M059J (cell line): ENCODE data around the gene FUT4. TPM values are rescaled to one million over a fixed set of nuclear protein-coding genes. Genes with fewer than 3 reads are reported as not detected.
"Not testable (repeated sequence)": the region's sequence is repeated elsewhere in the genome, so short reads cannot be mapped to it uniquely, and the experiment has no call there.

ENCODE experiments used
- DNase-seq: peaks from one replicate; pipeline ENCODE4 v3.0.0-alpha.2; 2012; ENCODE audit warnings: low read depth
- total RNA-seq: library from RNA; depleted of rRNA; stranded (reverse); fragments of >200 nt; shearing (Covaris generic); gene quantifications from 2 replicates; pipeline ENCODE4 v1.2.3, GENCODE V29; 2014

The FUT4 gene
- total RNA-seq, 1 experiment from 2014 or later: 2.2 TPM

- DNase-seq: no peak
Observed at GRCh38 chr11:94532211-94532610, 11.5 kb upstream of the FUT4 start.

DNA sequence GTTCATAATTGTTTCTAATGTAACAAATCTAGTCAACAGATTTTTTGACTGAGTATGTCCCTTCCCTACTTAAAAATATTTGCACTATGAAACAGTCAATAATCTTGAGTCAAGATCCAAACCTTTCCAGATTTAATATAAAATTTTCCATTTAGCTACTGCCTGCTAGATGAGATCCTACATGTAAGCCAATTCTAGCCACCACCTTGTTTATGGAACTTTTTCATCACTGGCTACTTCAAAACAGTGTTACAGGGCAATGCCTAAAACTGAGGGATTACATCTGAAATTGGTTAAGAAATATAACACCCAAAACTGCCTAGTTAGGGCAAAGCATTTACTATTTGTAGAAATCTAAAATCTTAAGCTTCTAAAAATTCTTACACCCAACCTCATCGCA lies 10.5 kb upstream of the FUT4 start:
- DNase-seq: no peak

GRCh38 chr11:94533696-94534630 lies 9.8 kb upstream of the FUT4 start:
- DNase-seq: no peak

DNA sequence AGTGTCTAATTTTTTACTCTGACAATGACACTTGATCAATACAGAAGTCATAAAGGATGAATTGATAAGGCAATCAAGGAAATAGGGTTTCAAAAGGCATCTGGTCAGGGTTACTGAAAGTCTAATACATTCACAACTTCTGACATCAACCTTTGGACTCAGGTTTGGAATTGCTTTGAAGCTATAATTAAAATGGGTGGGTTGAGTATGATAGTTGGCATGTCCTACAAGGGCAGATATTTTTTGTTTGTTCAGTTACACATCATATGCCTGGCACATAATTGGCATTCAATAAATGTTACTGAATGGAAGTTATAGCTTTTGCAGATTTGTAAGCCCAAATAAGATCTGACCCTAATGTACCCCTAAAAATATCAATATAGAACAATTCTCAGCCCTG lies 7.3 kb upstream of the FUT4 start:
- no peak for DNase-seq

DNA sequence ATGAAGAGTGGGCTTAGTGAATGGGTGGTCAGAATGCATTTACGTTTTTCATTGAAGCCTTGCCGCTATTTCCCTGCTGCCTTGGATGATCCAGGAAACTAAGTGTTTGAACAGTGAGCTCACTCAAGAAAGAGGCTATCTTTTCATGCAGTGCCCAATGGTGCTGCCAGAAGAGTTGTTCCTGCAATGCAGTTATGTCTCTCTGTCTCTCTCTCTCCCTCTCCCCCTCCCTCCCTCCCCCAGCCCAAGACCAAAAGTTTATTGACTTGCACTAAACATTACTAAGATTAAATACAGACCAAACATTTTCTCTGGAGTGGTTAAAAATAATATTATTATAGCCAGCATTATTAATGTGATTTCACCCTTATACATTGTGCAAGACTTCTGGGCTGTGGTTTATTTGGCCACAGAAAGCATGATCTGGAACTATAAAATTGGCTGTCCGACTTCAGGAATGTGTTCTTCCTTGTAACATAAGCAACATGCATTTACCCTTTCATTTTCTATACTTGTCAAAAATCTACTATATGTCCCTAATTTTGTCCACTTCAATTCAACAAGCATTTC lies 6.6 kb upstream of the FUT4 start:
- peak; percentile 39 for DNase-seq

DNA sequence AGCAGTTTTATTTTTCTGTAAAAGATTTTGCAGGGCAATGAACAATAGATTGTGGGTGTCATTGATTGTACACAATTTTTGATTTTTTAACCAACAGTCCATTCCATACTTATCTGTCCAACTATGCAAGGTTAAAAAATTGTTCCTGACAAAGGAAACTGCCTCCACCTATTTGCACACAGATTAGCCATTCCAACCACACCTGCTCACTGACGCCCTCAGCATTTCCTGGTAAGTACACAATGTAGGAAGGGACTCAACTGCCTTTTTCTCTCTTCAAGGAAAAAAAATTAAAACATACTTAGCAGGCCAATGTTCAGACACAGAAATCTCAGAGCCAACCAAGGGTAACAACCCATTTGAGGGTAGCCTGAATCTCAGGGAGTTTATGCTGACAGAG lies 4.3 kb upstream of the FUT4 start:
- DNase-seq: no peak

- DNase-seq: no peak
Observed at GRCh38 chr11:94544646-94545263, 1.0 kb downstream of the FUT4 start.

DNA sequence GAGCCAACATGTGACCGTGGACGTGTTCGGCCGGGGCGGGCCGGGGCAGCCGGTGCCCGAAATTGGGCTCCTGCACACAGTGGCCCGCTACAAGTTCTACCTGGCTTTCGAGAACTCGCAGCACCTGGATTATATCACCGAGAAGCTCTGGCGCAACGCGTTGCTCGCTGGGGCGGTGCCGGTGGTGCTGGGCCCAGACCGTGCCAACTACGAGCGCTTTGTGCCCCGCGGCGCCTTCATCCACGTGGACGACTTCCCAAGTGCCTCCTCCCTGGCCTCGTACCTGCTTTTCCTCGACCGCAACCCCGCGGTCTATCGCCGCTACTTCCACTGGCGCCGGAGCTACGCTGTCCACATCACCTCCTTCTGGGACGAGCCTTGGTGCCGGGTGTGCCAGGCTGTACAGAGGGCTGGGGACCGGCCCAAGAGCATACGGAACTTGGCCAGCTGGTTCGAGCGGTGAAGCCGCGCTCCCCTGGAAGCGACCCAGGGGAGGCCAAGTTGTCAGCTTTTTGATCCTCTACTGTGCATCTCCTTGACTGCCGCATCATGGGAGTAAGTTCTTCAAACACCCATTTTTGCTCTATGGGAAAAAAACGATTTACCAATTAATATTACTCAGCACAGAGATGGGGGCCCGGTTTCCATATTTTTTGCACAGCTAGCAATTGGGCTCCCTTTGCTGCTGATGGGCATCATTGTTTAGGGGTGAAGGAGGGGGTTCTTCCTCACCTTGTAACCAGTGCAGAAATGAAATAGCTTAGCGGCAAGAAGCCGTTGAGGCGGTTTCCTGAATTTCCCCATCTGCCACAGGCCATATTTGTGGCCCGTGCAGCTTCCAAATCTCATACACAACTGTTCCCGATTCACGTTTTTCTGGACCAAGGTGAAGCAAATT lies 1.8 kb downstream of the FUT4 start:
- DNase-seq: no peak

- no peak for DNase-seq
Observed at GRCh38 chr11:94546162-94546470, 2.4 kb downstream of the FUT4 start.

- DNase-seq: no peak
Observed at GRCh38 chr11:94546886-94547285, 3.2 kb downstream of the FUT4 start.

DNA sequence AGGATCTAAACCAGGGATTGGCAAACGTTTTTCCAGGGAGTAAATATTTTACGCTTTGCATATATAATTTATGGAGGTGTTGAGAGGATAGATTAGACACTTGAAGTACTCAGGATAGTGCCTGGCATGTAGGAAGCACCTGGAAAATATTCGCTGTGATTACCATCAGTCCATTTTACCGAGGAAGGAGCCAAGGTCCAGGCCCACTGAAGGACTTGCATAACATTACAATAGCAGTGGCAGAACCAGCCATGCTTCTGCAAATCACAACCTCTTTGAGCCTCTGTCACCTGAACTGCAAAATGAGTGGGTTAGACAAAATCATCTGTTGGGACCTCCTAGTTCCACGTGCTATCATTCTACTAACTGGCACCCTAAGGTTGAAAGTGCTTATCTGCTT lies 5.4 kb downstream of the FUT4 start:
- DNase-seq: no peak

DNA sequence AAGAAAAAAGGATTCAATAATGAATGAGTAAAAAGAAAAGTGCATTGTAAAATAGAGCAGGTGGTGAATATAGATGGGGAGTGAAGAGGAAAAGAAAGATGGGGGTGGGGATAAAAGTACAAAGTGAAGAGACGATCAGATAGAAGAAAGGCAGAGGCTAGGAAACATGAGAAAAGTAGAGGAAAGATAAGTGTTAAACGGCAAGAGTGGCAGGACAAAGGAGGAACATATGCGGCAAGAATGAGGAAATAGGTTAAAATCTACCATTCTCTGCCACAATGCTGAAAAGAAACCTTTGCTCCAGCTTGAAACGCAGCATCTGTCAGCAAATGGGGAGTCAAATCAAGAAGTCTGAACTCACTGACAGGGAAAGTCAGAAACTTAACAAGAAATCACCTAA lies 6.8 kb downstream of the FUT4 start:
- no peak for DNase-seq

DNA sequence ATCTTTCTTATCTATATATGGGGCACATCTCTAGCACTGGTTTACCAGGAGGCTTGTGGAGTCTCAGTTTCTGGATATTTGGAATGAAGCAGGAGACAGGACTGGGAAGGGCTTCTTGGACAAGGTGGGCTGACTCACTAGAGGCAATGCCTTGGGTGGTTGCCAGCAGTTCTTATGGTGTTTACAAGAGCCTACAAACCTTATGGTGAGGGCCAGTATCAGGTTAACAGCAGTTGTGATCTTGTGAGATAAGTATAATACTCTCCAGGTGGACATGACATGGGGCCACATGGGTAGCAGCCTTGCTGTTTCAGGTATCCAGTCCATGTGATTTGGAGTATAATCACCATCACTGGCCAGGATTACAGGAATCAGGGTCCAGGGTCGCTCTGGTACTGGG lies 10.2 kb downstream of the FUT4 start:
- peak; percentile 83 for DNase-seq

- DNase-seq: not testable (repeated sequence)
Observed at GRCh38 chr11:94555752-94556329, 12.1 kb downstream of the FUT4 start.

GRCh38 chr11:94557421-94557820 lies 13.7 kb downstream of the FUT4 start:
- DNase-seq: no peak

DNA sequence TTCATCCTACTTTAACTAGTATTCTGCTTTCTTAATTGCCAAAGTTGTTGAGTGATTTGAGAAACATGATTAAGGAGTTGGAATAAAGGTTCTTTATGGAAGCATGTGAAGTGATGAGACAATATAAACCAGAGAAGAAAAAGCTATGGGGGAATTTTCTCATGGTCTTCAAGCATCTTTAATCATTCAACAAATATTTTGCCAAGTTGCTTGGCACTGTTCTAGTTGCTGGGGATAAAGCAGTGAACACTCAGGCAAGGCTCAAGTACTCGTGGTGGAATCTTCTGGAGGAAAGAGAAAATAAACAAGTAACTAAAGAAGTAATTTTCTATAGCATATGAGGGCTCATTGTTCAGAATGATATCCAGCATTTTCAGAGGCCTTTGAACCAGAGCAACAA lies 14.3 kb downstream of the FUT4 start:
- DNase-seq: peak; percentile 11

DNA sequence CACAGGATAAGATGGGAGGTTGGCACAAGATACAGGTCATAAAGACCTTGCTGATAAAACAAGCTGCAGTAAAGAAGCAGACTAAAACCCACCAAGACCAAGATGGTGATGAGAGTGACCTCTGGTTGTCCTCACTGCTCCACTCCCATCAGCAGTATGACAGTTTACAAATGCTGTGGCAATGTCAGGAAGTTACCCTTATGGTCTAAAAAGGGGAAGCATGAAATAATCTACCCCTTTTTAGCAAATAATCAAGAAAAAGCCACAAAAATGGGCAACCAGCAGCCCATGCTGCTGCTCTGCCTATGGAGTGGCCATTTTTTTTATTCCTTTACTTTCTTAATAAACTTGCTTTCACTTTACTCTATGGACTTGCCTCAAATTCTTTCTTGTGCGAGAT lies 14.7 kb downstream of the FUT4 start:
- DNase-seq: no peak

DNA sequence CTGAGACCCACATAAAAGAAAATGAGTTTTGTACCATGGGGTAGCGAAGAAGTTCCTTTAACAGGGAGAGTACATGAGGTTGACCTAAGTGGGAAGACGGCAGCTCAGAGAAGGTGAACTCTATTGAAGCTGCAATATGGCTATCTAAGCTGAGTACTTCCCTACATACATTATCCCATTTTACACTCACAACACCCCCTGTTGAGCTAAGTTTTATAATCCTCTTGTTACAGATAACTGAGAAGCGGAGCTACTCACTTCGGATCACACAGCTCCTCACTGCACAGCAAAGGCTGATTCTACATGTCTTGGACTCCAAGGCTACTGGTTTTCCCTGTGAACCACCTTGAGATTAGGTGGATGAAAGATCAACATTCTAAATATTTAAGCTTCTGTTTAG lies 15.2 kb downstream of the FUT4 start:
- no peak for DNase-seq

DNA sequence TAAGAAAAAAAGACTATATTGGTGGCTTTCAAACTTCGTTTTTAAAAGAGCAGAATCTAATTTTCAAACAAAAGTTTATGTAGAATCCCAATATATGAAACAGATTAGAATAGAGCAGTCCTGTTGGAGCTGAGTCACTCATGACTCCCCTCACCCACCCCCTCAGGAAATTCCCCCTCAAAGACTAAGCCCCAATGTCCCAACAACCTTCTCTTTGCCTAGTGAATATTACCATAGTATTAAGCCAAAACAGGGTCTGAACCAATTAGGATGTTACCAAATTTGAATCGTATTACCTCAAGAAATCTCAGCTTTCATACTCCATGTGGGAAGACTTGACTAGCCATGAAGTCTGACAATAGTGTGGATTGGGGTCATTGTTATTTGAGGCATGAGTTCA lies 15.6 kb downstream of the FUT4 start:
- DNase-seq: no peak

DNA sequence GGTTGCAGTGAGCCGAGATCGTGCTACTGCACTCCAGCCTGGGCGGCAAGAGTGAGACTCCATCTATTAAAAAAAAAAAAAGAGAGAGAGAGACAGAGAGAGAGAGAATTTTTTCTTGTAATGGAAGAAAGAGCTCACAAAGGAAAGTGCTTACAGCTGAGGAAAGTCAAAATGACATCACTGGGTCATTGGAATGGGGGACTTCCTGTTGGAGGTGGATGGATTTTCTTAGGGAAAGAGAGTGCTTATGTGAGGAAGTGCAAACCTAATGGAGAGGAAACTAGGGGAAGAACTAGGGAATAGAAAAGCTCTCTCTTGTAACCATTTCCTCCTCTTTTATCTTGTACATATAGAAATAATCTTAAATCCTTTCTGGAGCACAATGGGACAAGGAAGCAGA lies 17.1 kb downstream of the FUT4 start:
- no peak for DNase-seq

GRCh38 chr11:94563176-94563847 lies 19.6 kb downstream of the FUT4 start:
- peak; percentile 73 for DNase-seq
